Mesodermal cell (in vitro differentiated cells): ENCODE data around the gene IPO9.

Source experiments
- H3K27ac ChIP-seq: 2 replicates; pipeline ENCODE4 v1.7.0; 2013; ENCODE audit warnings: mild to moderate bottlenecking, low read depth, low read length, moderate library complexity; ENCODE audit not compliant: severe bottlenecking
- H3K36me3 ChIP-seq: 2 replicates; pipeline ENCODE4 v1.7.1; 2013; ENCODE audit warnings: mild to moderate bottlenecking, low read length, moderate library complexity; ENCODE audit not compliant: control insufficient read depth, insufficient read depth
- H3K4me1 ChIP-seq: one replicate; pipeline ENCODE4 v1.7.1; 2013; ENCODE audit warnings: mild to moderate bottlenecking, low read length; ENCODE audit not compliant: insufficient read depth, control insufficient read depth, poor library complexity, severe bottlenecking
- H3K4me3 ChIP-seq: 2 replicates; pipeline ENCODE4 v1.7.0; 2013; ENCODE audit warnings: low read length, control low read depth, mild to moderate bottlenecking; ENCODE audit not compliant: insufficient read depth, poor library complexity, severe bottlenecking; ENCODE audit errors: extremely low read depth
- H3K9me3 ChIP-seq: 2 replicates; pipeline ENCODE4 v1.7.1; 2013; ENCODE audit warnings: mild to moderate bottlenecking, low read length, moderate library complexity; ENCODE audit not compliant: control insufficient read depth
- WGBS, 2 experiments: methylation state at CpG; one replicate each; pipeline ENCODE4 v1.1.5; 2013; ENCODE audit warnings: missing lambda C conversion rate in 2 of 2; ENCODE audit not compliant: insufficient coverage in 2 of 2; 5-methylcytosine and 5-hydroxymethylcytosine counted together

IPO9 gene

GRCh38 chr1:201789245-201789644, 39.7 kb upstream of the IPO9 start:
- no peak overlapping the region for H3K4me3 ChIP-seq
- H3K36me3 ChIP-seq, result peaks cover 97% of the 10 kb centered on the region
- no peak overlapping the region for H3K27ac ChIP-seq
- H3K4me1 ChIP-seq, result peaks cover 14% of the 10 kb centered on the region
- no peaks in the 10 kb centered on the region for H3K9me3 ChIP-seq
- WGBS, 2 experiments, result 93% methylated on average over 3 of the region's 5 CpGs; no CpG with 5 or more reads in 1 of the 2 experiments

DNA sequence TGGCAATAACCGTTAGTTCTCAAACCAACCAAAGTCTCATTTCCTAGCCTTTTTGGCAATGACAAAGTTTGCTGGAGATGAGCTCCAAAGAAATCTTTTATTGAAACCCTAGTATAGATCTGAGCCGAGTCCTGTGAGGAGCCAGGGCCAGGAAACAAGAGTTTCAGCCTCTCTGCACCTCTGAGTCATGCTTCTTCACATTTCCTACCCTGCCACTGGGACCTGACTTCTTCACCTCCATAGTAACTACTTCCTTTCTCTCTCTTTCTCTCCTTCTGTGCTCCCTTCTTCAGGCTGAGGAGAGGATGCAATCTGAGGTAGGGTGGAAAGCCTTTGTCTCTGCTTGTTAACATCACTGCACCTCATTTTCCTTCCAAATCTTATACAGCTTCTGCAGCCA, 38.7 kb upstream of the IPO9 start:
- Histone ChIP-seq H3K4me1 (peaks cover 14% of the 10 kb centered on the region), H3K36me3 (peaks cover 97% of the 10 kb centered on the region), H3K9me3 (no peaks in the 10 kb centered on the region), H3K4me3 (no peak overlapping the region), H3K27ac (no peak overlapping the region)
- 87 to 90% methylated on average over 2 of the region's 2 CpGs for WGBS, 2 experiments

- Histone ChIP-seq H3K9me3 (peaks cover 2% of the 10 kb centered on the region), H3K4me3 (no peak overlapping the region), H3K4me1 (peaks cover 14% of the 10 kb centered on the region), H3K27ac (peak overlapping the region; percentile 51), H3K36me3 (peaks cover 97% of the 10 kb centered on the region)
- 96 to 98% methylated on average over 5 of the region's 8 CpGs for WGBS, 2 experiments
Measured at GRCh38 chr1:201791051-201791778, 37.7 kb upstream of the IPO9 start.

DNA sequence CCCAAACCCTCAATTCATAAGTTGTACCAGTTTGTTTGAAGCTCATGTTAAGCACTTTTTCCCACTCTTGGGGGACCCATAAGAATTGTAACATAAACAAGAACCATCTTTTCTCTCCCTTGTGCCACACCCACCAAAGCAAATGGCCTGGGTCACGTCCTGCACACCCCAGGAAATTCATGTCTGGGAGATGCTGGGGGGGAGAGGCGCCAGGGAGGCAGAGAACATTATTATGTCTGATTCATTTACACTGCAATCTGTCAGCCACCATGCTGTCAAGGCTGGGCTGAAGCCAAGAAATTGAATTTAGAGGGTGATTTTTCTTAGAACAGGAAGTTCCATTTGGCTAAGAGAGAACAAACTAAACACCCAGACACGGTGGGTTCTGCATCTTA, 37.2 kb upstream of the IPO9 start:
- H3K27ac ChIP-seq, result no peak overlapping the region
- peaks cover 2% of the 10 kb centered on the region for H3K9me3 ChIP-seq
- peaks cover 14% of the 10 kb centered on the region for H3K4me1 ChIP-seq
- WGBS, 2 experiments, result 100% methylated on average over 1 of the region's 3 CpGs; no CpG with 5 or more reads in 1 of the 2 experiments
- peaks cover 96% of the 10 kb centered on the region for H3K36me3 ChIP-seq
- no peak overlapping the region for H3K4me3 ChIP-seq

- Histone ChIP-seq H3K9me3 (peaks cover 2% of the 10 kb centered on the region), H3K4me1 (peaks cover 14% of the 10 kb centered on the region), H3K4me3 (no peak overlapping the region), H3K36me3 (peaks cover 95% of the 10 kb centered on the region), H3K27ac (no peak overlapping the region)
- 76 to 85% methylated on average over 7 to 8 of the region's 9 CpGs for WGBS, 2 experiments
Measured at GRCh38 chr1:201792534-201793305, 36.2 kb upstream of the IPO9 start.

DNA sequence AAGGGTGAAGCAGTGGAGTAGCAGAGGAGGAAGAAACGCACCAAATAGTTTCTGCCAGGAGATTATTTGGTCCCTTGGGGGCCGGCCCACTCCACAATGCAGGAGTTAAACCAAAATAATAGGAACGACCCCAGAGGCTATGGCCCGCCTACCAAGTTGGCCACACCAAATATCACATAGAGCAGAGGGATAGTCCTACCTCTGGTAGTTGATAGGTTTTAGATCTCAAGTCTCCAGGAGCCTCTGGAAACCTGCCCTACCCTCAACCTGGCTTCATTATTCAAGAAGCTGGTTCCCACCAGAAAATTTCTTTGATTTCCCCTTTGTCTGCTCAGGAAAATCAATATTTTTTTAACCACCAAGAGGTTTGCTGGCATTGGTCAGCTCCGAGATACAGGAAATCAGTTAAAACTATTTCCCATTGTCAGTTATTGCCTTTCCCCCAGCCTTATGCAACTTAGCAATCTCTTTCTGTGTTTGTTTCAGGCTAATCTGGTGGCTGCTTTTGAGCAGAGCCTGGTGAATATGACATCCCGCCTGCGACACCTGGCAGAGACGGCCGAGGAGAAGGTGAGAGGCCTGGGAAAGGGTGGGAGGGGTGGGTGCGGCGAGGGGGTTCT, 35.5 kb upstream of the IPO9 start:
- H3K4me3 ChIP-seq, result no peak overlapping the region
- H3K36me3 ChIP-seq, result peaks cover 96% of the 10 kb centered on the region
- WGBS, 2 experiments, result 61 to 98% methylated on average over 2 to 7 of the region's 11 CpGs
- H3K4me1 ChIP-seq, result peaks cover 14% of the 10 kb centered on the region
- H3K9me3 ChIP-seq, result peaks cover 2% of the 10 kb centered on the region
- no peak overlapping the region for H3K27ac ChIP-seq

GRCh38 chr1:201795066-201795465, 33.9 kb upstream of the IPO9 start:
- WGBS, 2 experiments, result 79% methylated on average over 3 of the region's 3 CpGs; no CpG with 5 or more reads in 1 of the 2 experiments

GRCh38 chr1:201800246-201800645, 28.7 kb upstream of the IPO9 start:
- Histone ChIP-seq H3K27ac (no peak overlapping the region), H3K4me1 (no peaks in the 10 kb centered on the region), H3K4me3 (no peak overlapping the region), H3K9me3 (peaks cover 2% of the 10 kb centered on the region), H3K36me3 (peaks cover 83% of the 10 kb centered on the region)

More at GRCh38 chr1:201795066-201795465, 33.9 kb upstream of the IPO9 start:
- Histone ChIP-seq H3K4me3 (no peak overlapping the region), H3K36me3 (peaks cover 87% of the 10 kb centered on the region), H3K27ac (no peak overlapping the region), H3K4me1 (peaks cover 7% of the 10 kb centered on the region), H3K9me3 (peaks cover 2% of the 10 kb centered on the region)

GRCh38 chr1:201806801-201807200, 22.2 kb upstream of the IPO9 start:
- WGBS, 2 experiments, result 95% methylated on average over 3 of the region's 4 CpGs
- H3K4me3 ChIP-seq, result no peak overlapping the region
- H3K27ac ChIP-seq, result no peak overlapping the region
- H3K36me3 ChIP-seq, result peaks cover 96% of the 10 kb centered on the region
- H3K4me1 ChIP-seq, result no peaks in the 10 kb centered on the region
- H3K9me3 ChIP-seq, result no peaks in the 10 kb centered on the region

GRCh38 chr1:201807958-201808632, 20.9 kb upstream of the IPO9 start:
- Histone ChIP-seq H3K4me3 (no peak overlapping the region), H3K9me3 (no peaks in the 10 kb centered on the region), H3K4me1 (no peaks in the 10 kb centered on the region), H3K36me3 (peaks cover 100% of the 10 kb centered on the region), H3K27ac (no peak overlapping the region)
- 95 to 99% methylated on average over 9 of the region's 11 CpGs for whole genome bisulfite sequencing, 2 experiments
